Mucosa of descending colon (tissue), 3 donors: ENCODE results near the gene SMARCD3. TPM values are rescaled to one million over a fixed set of nuclear protein-coding genes. Genes with fewer than 3 reads are reported as not detected.
A peak's percentile ranks its signal among the peaks of the same experiment; 100 is the strongest.

Experiments used
- ATAC-seq: fragments of 200-7000 bp; cut with Tn5 transposase; one replicate; pipeline ENCODE4 v1.9.1; 2020; ENCODE audit warnings: mild to moderate bottlenecking, moderate library complexity
- DNase-seq, 3 donors: peaks; one replicate each; pipeline ENCODE4 v3.0.0-alpha.2; 2020
- H3K36me3 ChIP-seq: fragments of 200-600 bp; one replicate; pipeline ENCODE4 v1.8.0; 2021; ENCODE audit warnings: low read depth, mild to moderate bottlenecking
- H3K4me1 ChIP-seq: fragments of 200-600 bp; one replicate; pipeline ENCODE4 v1.8.0; 2021; ENCODE audit warnings: low read depth, mild to moderate bottlenecking
- H3K4me3 ChIP-seq: fragments of 200-600 bp; one replicate; pipeline ENCODE4 v1.8.0; 2021; ENCODE audit warnings: mild to moderate bottlenecking
- H3K9me3 ChIP-seq: fragments of 200-600 bp; one replicate; pipeline ENCODE4 v1.8.0; 2021; ENCODE audit warnings: mild to moderate bottlenecking
- intact Hi-C, 2 donors: fragments of 100-400 bp; cut with DNase I in 1 of 2; cut with micrococcal nuclease in 1 of 2; formaldehyde crosslinking; loops; one replicate each; pipeline versions ENCODE4 v1.11.0 to v1.11.1; 2022; cut with DNase I, micrococcal nuclease
- total RNA-seq, 3 donors: library from RNA; stranded (reverse); fragmentation: NEBNext Ultra II Directional in 2 of 3; extraction: Animal tissue kit (Norgen Biotek cat#: 25700) in 2 of 3; gene quantifications; one replicate each; pipeline versions ENCODE4 v1.2.1 to v1.2.4, GENCODE V29; 2021 to 2023
- TF ChIP-seq, protein P1 (sequence below): fragments of 200-600 bp; IDR thresholded peaks from one replicate; pipeline ENCODE4 v1.8.0; 2022; ENCODE audit warnings: antibody characterized with exemption, mild to moderate bottlenecking
- donor health status: DM: no; HTN: no; CAD: no; lungs with moderate emphysema.
- donor health status: DM: no; HTN: no; CAD: no.
- donor health status: DM: no; HTN: yes; CAD: no.

SMARCD3 gene
- total RNA-seq, 3 donors from 2014 or later, result 5.1 to 44.3 (median 10.0) TPM

DNA sequence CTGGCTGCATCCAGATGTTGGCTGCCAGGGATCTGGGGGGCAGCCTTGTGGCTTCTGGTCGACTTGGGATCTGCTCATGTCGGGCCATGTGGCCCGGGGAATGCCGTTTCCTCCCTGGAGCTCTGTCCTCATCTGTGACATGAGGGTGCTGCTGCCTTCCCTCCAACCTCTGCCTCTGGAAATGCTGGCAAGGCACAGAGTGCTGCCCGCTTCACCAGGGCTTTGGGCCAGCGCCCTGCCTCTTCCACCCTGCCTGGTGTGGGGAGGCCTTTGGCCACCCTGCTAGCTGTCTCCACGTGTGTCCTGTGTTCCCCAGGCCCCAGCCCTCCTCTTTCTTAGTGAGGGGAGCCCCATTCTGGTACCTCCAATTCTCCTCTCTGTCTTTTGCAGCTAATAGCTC, 5.8 kb upstream of the SMARCD3 start:
- H3K4me1 ChIP-seq, result peaks cover 7% of the 10 kb centered on the region
- intact Hi-C loops, result no loop called here
- no peaks in the 10 kb centered on the region for H3K36me3 ChIP-seq
- TF ChIP-seq, protein P1, sequence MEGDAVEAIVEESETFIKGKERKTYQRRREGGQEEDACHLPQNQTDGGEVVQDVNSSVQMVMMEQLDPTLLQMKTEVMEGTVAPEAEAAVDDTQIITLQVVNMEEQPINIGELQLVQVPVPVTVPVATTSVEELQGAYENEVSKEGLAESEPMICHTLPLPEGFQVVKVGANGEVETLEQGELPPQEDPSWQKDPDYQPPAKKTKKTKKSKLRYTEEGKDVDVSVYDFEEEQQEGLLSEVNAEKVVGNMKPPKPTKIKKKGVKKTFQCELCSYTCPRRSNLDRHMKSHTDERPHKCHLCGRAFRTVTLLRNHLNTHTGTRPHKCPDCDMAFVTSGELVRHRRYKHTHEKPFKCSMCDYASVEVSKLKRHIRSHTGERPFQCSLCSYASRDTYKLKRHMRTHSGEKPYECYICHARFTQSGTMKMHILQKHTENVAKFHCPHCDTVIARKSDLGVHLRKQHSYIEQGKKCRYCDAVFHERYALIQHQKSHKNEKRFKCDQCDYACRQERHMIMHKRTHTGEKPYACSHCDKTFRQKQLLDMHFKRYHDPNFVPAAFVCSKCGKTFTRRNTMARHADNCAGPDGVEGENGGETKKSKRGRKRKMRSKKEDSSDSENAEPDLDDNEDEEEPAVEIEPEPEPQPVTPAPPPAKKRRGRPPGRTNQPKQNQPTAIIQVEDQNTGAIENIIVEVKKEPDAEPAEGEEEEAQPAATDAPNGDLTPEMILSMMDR, result no peak
- H3K4me3 ChIP-seq, result no peak overlapping the region
- no peak for DNase-seq
- H3K9me3 ChIP-seq, result no peaks in the 10 kb centered on the region
- ATAC-seq, result no peak

DNA sequence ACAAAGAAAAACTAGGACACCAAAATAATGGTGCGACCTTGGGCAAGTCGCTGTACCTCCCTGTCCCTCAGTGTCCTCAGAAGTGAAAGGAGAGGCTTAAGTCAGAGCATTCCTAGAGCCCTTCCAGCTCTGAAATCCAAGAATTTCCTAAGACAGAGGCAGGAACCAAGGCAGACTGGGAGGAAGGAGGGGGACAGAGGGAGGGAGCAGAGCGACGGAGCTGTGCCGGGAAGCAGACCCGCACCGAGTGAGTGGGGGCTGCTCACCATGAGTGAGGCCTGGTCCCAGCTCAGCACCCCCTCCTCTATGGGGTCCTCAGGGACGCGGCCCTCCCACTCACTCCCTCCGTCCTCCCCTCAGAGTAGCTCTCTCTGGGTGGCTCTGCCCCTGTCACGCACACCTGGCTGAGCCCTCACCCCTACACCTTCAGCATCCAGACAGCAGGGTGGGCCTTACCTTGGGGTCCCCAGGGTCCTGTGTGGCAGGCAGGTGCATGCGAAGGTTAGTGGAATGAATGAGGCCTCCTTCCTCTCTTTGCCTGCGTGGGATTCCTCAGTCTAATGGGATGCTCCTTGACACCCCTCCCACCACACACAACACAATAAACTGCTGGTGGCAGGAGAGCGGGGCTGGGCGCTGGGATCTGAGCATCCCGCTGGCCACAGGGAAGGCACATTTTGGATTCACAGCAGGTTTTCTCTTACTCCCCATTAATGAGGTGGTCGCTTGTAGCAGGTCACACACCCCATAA, 4.6 kb upstream of the SMARCD3 start:
- intact Hi-C loops, result no loop called here
- no peak overlapping the region for H3K4me3 ChIP-seq
- H3K4me1 ChIP-seq, result peaks cover 13% of the 10 kb centered on the region
- H3K9me3 ChIP-seq, result no peaks in the 10 kb centered on the region
- H3K36me3 ChIP-seq, result no peaks in the 10 kb centered on the region
- ATAC-seq, result no peak
- no peak for DNase-seq
- TF ChIP-seq, protein P1, result no peak

DNA sequence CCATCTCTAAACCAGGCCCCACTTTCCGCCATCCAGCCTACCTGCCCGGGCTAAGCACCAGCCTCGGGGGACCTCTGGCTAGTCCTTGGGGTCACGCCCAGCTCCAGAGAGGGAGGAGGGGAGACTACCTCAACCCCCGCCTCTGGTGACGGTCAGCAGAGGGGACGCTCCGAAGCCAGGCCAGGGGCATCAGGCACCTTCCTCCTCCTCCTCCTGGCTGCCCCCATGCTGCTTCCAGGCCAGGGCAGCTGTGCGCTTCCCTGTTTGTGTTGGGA, 4.0 kb upstream of the SMARCD3 start:
- H3K4me3 ChIP-seq, result no peak overlapping the region
- no peaks in the 10 kb centered on the region for H3K36me3 ChIP-seq
- ATAC-seq (no peak), DNase-seq (no peak)
- no peaks in the 10 kb centered on the region for H3K9me3 ChIP-seq
- peaks cover 16% of the 10 kb centered on the region for H3K4me1 ChIP-seq
- TF ChIP-seq, protein P1, result no peak
- intact Hi-C loops, result no loop called here

DNA sequence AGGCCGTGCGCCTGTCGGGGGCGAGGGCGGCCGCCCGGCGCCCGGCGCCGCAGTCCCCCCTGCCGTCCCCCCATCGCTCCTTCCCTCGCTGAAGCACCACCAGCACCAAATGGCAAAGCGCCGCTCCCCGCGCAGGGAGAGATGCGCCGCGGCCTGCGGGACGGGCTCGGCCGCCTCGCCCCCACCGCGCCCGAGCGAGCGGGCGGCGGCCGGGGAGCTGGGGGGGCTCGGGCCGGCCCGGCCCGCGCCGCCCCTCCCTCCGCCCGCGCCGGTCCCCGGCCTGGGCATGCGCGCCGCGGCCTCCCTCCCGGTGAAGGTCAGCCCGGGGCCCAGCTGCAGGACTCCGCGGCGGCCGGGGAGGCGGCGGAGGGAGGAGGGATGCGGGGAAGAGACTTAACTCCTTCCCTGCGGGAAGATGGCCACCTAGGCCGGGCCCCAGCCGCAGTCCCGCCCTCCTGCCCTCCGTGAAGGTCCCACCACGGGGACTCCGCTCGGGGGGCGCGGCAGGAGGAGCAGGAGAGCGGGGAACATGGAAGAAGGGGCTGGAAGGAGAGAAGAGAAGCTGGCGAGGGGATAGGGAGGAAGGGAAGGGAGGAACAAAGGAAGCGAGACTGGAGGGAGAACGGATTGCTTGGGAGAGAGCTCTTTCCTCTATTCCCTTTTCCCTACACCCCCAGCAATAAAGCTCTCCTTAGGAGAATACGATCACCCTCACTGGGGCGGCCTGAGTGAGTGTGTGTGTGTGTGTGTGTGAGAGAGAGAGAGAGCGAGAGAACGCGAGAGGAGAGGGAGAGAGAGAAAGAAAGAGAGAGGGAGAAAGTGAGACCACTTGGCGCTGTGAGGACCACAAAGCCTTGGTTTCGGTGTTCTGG, 3.4 kb upstream of the SMARCD3 start:
- no peaks in the 10 kb centered on the region for H3K9me3 ChIP-seq
- ATAC-seq, result peak; percentile 28
- H3K4me3 ChIP-seq, result no peak overlapping the region
- TF ChIP-seq, protein P1, result no peak
- no peaks in the 10 kb centered on the region for H3K36me3 ChIP-seq
- DNase-seq, result peak; percentile 57 to 66 (median 64)
- intact Hi-C loops, result no loop called here
- peaks cover 16% of the 10 kb centered on the region for H3K4me1 ChIP-seq

DNA sequence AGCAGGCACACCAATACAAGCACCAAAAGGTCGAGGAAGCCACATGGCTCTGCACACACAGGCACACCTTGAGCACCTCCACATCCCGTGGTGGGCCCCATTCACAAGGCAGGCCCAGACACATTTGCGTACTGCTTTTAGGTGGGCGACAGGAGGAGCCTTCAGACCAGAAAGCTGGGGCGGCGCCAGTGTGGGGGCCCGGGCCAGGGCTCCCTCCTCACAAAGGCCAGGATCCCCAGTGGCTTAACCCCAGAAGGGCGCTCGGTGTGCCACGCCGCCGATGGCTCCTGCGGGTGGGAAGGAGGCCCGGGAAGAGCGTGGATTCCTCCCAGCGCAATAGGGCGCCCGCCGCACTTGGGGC, 2.8 kb upstream of the SMARCD3 start:
- ATAC-seq, result no peak

More for the DNA sequence above, 2.8 kb upstream of the SMARCD3 start:
- DNase-seq, result no peak
- no peak overlapping the region for H3K4me3 ChIP-seq
- H3K4me1 ChIP-seq, result peaks cover 16% of the 10 kb centered on the region
- H3K9me3 ChIP-seq, result no peaks in the 10 kb centered on the region
- intact Hi-C loops, result no loop called here
- TF ChIP-seq, protein P1, result no peak
- no peaks in the 10 kb centered on the region for H3K36me3 ChIP-seq
